Measurements from ENCODE around the gene CNOT10.
"Not testable (repeated sequence)": the region's sequence is repeated elsewhere in the genome, so short reads cannot be mapped to it uniquely, and the experiment has no call there.

The CNOT10 gene

DNA sequence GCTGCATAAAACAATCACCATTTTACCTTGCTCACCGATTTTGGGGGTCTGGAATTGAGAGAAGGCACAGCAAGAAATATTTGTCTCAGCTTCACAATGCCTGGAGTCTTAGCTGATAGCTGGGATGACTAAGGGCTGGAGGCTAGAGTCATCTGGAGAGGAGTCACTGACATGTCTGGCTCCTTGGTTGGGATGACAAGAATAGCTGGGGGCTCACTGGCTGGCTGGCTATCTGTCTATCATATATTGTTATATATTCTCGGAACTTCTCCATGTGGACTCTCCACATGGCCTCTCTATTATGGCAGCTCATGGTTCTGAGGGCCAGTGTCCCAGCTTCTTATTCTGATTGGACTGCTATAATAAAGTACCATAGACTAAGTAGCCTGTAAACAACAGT, 112.8 kb downstream of the CNOT10 start:
- H3K27ac ChIP-seq = no peak overlapping the region
- H3K36me3 ChIP-seq = no peaks in the 10 kb centered on the region
- H3K4me3 ChIP-seq = no peak overlapping the region
- TF ChIP-seq, protein P1, sequence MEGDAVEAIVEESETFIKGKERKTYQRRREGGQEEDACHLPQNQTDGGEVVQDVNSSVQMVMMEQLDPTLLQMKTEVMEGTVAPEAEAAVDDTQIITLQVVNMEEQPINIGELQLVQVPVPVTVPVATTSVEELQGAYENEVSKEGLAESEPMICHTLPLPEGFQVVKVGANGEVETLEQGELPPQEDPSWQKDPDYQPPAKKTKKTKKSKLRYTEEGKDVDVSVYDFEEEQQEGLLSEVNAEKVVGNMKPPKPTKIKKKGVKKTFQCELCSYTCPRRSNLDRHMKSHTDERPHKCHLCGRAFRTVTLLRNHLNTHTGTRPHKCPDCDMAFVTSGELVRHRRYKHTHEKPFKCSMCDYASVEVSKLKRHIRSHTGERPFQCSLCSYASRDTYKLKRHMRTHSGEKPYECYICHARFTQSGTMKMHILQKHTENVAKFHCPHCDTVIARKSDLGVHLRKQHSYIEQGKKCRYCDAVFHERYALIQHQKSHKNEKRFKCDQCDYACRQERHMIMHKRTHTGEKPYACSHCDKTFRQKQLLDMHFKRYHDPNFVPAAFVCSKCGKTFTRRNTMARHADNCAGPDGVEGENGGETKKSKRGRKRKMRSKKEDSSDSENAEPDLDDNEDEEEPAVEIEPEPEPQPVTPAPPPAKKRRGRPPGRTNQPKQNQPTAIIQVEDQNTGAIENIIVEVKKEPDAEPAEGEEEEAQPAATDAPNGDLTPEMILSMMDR (IDR thresholded peaks at IDR 0.05) = no peak
- H3K27me3 ChIP-seq = no peaks in the 10 kb centered on the region
- DNase-seq = no peak
- no peaks in the 10 kb centered on the region for H3K4me1 ChIP-seq
- H3K9me3 ChIP-seq = no peaks in the 10 kb centered on the region
- intact Hi-C loops (cut with DNase I; ENCODE audit: low total_unique reads) = no loop called here

DNA sequence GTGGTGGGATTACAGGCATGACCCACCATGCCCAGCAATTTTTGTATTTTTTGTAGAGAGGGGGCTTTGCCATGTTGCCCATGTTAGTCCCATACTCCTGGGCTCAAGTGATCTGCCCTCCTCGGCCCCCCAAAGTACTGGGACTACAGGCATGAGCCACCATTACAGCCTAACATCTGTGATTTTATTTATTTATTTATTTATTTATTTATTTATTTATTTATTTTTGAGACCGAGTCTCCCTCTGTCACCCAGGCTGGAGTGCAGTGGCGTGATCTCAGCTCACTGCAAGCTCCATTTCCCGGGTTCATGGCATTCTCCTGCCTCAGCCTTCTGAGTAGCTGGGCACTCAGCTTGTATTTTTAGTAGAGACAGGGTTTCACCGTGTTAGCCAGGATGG, 116.5 kb downstream of the CNOT10 start:
- DNase-seq; H3K4me1 ChIP-seq; H3K27ac ChIP-seq; H3K9me3 ChIP-seq; H3K36me3 ChIP-seq; H3K27me3 ChIP-seq; H3K4me3 ChIP-seq; intact Hi-C loops (cut with DNase I; ENCODE audit: low total_unique reads): not testable (repeated sequence)

DNA sequence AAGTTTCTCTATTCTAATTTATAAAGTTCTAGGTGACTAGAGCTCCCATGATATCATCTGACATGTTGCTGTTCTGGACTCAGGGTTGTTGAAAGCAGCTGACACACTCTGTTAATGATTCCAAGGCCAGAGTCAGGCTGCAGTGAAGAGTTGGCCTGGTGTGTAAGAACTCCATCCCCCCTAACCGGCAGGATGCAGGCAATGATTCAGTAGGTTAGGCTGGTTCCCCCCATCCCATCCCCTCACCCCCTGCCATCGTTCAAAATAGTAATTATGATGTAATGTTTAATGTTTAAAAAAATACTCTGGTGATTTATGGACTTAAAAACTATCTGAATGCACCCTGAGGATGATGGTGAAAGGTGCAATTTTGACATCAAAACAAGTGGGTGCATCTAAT, 128.2 kb downstream of the CNOT10 start:
- Histone ChIP-seq H3K9me3 (no peaks in the 10 kb centered on the region), H3K27ac (no peak overlapping the region), H3K36me3 (no peaks in the 10 kb centered on the region), H3K4me3 (no peak overlapping the region), H3K4me1 (peaks cover 0 to 22% (median 21%) of the 10 kb centered on the region in 4 donors), H3K27me3 (peaks cover 0 to 29% of the 10 kb centered on the region in 2 donors)
- TF ChIP-seq, protein P1 (IDR thresholded peaks at IDR 0.05) = no peak
- intact Hi-C loops (cut with DNase I; ENCODE audit: low total_unique reads) = no loop called here
- no peak for DNase-seq

DNA sequence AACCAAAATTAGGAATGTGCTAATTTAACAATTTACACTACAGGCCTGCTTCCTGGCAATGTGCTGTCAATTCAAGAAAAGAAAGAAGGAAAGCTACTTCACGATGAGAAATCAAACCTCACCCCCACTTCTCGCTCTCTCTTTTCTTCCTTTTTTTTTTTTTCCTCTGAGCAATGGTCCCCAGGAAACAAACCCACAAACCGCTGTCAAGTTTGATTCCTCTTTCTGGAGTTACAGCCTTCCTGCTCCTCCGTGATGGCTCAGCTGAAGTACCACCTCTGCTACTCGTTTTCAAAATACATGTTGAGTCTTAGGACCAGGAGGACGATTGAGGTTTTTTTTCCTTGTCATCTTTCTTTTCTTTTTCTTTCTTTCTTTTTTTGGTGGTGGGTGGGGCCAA, 129.4 kb downstream of the CNOT10 start:
- H3K4me1 ChIP-seq = peaks cover 0 to 29% (median 28%) of the 10 kb centered on the region in 4 donors
- DNase-seq = no peak
- no peak overlapping the region for H3K4me3 ChIP-seq
- peaks cover 0 to 39% of the 10 kb centered on the region in 2 donors for H3K27me3 ChIP-seq
- H3K36me3 ChIP-seq = no peaks in the 10 kb centered on the region
- H3K27ac ChIP-seq = no peak overlapping the region
- no peaks in the 10 kb centered on the region for H3K9me3 ChIP-seq
- TF ChIP-seq, protein P1 (IDR thresholded peaks at IDR 0.05) = no peak
- intact Hi-C loops (cut with DNase I; ENCODE audit: low total_unique reads) = no loop called here

DNA sequence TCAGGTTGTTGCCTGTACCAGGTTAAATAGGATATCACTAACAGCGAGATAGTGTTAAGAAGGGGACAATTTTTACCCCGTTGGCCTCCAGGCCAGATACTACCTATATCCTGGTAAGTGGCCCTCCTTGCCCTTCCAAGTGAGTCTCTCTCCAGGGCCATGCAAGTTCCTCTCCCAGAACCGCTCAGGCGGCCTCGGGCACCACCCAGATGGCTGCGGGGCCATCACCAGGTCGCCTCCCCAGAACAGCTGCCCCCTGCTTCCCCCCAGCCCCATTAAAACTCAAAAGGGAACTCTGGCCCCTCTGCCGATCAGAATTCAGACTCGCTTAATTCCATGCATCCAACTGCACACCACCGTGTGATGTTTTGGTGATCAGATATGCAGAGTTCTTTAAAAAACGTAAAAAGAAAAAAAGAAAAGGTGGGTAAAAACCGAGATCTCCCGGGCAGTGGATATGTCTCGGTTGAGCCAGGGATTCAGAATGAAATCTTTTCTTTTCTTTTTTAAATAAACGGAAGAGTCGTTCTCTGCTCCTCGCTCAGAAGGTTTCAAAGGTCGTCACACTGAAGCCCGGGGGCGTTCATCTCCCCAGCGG, 131.0 kb downstream of the CNOT10 start:
- DNase-seq = no peak
- intact Hi-C loops (cut with DNase I; ENCODE audit: low total_unique reads) = no loop called here
- Histone ChIP-seq H3K27me3 (peaks cover 0 to 54% of the 10 kb centered on the region in 2 donors), H3K4me1 (peaks cover 0 to 29% (median 28%) of the 10 kb centered on the region in 4 donors), H3K9me3 (no peaks in the 10 kb centered on the region), H3K4me3 (no peak overlapping the region), H3K27ac (no peak overlapping the region), H3K36me3 (no peaks in the 10 kb centered on the region)
- TF ChIP-seq, protein P1 (IDR thresholded peaks at IDR 0.05) = no peak

DNA sequence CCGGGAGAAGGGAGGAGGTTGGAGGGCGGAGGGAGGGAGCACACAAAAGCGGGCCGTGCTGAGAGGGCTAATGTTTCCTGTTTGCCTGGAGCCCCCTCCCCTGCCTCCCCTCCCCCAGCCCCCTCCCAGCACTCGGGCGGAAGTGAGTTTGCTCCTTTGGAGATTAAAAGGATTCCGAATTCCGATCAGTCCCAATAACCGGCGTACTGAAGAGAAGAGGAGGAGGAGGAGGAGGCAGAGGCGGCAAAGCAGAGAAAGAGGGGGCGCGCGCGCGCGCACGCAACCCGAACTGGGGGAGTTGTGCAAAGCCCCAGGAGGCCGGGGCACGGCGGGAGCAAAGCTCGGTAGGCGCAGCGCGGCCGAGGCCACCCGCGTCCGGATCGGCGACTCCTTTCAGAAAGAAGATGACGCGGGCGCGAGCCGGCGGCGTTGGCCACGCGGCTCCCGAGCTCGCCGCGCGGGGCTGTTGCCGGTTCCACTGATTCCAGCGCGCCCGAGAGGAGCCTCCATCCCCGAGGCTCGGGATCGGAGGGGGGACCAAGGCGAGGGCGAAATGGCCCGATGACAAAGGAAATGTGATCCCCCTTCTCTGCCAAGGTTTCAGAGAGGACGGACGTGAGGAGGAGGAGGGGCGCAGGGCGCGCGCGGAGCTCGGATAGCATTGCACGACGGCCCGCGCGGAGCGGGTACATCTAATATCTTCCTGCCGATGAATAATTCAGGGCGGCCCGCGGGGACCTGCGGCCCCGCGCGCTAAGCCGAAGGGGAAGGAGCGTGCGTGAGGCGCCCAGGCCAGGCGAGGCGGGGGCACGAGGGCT, 131.7 kb downstream of the CNOT10 start:
- H3K36me3 ChIP-seq = no peaks in the 10 kb centered on the region
- no peak overlapping the region for H3K27ac ChIP-seq
- H3K4me1 ChIP-seq = peaks cover 0 to 34% (median 32%) of the 10 kb centered on the region in 4 donors
- TF ChIP-seq, protein P1 (IDR thresholded peaks at IDR 0.05) = no peak
- no peak for DNase-seq
- intact Hi-C loops (cut with DNase I; ENCODE audit: low total_unique reads) = no loop called here
- H3K9me3 ChIP-seq = no peaks in the 10 kb centered on the region
- peak overlapping the region; percentile 35 to 49 for H3K4me3 ChIP-seq
- H3K27me3 ChIP-seq = peaks cover 0 to 61% of the 10 kb centered on the region in 2 donors
